Omental fat pad (tissue), 4 donors: Measurements from ENCODE around the gene PSME4. TPM values are rescaled to one million over a fixed set of nuclear protein-coding genes. Genes with fewer than 3 reads are reported as not detected.

ENCODE experiments used
- ATAC-seq: fragments of 150-250 bp; one replicate; pipeline ENCODE4 v1.9.1; 2016; ENCODE audit warnings: mild to moderate bottlenecking, moderate library complexity; ENCODE audit not compliant: low FRiP score
- DNase-seq: peaks from one replicate; pipeline ENCODE4 v3.0.0-alpha.2; 2019; ENCODE audit warnings: low spot score
- total RNA-seq, 4 donors: library from RNA; depleted of rRNA; stranded (reverse); fragments of >200 nt; gene quantifications; one replicate each; pipeline ENCODE4 v1.1.0, GENCODE V29; 2016
- TF ChIP-seq, protein P1 (sequence below), 3 donors: fragments of 450-650 bp; IDR thresholded peaks; one replicate each; pipeline ENCODE4 v1.5.1; 2016 to 2017; ENCODE audit warnings: antibody characterized with exemption in 3 of 3, mild to moderate bottlenecking in 3 of 3, moderate library complexity in 2 of 3

PSME4 gene
- 10 to 100 TPM; 35.8 to 97.9 (median 45.5) TPM for total RNA-seq

DNA sequence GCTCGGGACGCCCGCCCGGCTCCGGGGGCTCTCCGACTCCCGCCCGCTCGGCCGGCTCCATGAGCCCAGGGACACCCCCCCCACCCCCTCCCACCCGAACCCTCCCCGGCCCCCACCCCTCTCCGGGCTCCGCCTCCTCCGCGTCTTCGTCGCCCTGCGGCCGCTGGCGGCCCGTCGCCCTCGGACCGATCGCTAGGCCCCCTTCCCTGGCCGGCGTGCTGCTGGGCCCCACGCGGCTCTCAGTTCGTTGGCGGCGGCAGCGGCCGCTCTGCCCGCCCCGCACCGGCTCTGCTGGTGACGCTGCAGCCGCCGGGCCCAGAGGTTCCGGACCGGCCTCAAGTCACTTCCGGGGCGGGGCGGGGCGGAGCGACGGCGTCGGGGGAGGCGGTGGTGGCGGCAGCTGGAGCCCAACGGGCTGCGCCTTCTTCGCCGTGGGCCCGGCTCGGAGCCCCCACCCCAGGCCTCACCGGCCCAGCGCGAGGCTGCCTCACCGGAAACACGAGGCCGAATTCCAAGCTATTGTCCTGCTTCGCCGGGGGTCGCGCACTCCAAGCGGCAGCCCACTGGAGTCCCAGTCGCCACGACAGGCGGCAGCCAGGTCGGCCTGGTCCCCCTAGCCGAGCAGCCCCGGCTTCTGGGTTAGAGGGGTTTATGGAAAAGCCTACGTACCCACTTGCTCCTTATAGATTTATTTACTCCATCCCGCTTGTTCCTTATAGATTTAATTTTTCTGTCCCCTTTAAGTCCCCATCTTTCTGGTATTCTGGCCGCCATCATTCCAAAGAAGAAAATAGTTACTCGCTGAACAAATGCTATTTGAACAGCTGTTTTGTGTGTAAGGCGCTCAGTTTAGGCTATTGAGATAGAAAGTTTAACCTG, at the start of gene PSME4:
Gene PSME4, minus strand, starts transcription at position 270 of the 879 bp plus-strand sequence. Its CDS starts 209 bp downstream, at position 61.
- ATAC-seq: peak; percentile 95
- TF ChIP-seq, protein P1, sequence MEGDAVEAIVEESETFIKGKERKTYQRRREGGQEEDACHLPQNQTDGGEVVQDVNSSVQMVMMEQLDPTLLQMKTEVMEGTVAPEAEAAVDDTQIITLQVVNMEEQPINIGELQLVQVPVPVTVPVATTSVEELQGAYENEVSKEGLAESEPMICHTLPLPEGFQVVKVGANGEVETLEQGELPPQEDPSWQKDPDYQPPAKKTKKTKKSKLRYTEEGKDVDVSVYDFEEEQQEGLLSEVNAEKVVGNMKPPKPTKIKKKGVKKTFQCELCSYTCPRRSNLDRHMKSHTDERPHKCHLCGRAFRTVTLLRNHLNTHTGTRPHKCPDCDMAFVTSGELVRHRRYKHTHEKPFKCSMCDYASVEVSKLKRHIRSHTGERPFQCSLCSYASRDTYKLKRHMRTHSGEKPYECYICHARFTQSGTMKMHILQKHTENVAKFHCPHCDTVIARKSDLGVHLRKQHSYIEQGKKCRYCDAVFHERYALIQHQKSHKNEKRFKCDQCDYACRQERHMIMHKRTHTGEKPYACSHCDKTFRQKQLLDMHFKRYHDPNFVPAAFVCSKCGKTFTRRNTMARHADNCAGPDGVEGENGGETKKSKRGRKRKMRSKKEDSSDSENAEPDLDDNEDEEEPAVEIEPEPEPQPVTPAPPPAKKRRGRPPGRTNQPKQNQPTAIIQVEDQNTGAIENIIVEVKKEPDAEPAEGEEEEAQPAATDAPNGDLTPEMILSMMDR (IDR thresholded peaks at IDR 0.05): no peak
- peak; percentile 88 for DNase-seq

DNA sequence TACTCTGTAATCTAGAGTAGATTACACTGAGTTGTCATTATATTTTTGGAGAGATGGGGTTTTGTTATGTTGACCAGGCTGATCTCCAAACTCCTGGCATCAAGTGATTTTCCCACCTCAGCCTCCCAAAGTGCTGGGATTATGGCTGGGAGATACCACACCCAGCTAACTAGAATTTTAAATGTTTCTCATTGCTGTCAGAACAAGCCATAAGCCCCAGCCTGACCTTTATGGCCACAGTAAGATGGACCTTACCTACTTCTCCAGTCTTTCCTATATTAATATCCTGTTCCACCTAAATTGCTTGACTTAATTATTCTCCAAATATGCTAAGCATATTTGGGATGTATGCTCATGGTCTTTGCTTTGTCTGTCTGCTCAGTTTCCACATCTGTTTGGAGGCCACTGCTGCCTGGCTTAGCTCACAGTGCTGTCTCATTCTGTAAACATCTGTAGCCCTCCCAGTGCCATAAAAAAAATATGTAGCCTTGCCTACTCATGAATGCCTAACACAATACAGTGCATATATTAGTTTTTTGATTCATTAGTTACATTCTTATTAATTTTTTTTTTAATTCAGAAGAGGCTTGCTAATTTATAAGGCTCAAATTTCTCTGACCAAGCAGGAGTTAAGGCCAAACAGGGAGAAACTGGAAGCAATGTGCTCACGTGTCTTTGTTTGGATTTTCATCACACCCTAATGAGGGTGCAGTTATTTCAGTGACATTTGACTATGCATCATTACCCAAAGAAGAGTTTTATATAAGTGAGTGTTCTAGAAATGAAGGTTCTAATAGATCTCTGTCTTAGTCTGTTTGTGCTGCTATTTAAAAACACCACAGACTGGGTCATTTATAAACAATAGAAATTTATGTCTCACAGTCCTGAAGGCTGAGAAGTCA, 45.3 kb upstream of the PSME4 start:
- no peak for DNase-seq

GRCh38 chr2:54013996-54014395, 43.2 kb upstream of the PSME4 start:
- no peak for ATAC-seq
- TF ChIP-seq, protein P1 (IDR thresholded peaks at IDR 0.05): no peak
- no peak for DNase-seq

More for the DNA sequence above, 45.3 kb upstream of the PSME4 start:
- no peak for ATAC-seq
- TF ChIP-seq, protein P1 (IDR thresholded peaks at IDR 0.05): no peak

GRCh38 chr2:54012538-54013141, 41.8 kb upstream of the PSME4 start:
- ATAC-seq (no peak), DNase-seq (no peak)
- TF ChIP-seq, protein P1 (IDR thresholded peaks at IDR 0.05): no peak

DNA sequence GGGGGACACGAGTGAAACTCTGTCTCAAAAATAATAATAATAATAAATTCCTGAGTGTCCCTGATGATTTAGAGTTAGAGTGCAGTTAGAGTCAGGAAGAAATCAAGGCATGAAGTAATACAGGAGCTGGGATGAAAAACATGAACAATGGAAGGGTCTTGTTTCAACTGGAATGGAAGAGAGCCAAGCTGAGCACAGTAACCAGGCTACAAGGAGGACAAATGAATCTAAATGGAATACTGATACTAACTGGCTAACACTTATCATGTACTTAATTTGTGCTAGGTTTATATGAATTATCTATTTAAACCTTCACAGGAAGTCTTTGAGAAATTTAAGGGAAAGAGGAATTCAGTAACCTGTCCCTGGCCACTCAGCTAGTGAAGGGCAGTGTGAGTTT, 38.8 kb upstream of the PSME4 start:
- no peak for ATAC-seq
- TF ChIP-seq, protein P1 (IDR thresholded peaks at IDR 0.05): no peak

GRCh38 chr2:54008439-54008838, 37.6 kb upstream of the PSME4 start:
- DNase-seq: no peak
- TF ChIP-seq, protein P1 (IDR thresholded peaks at IDR 0.05): no peak
- ATAC-seq: no peak

More for the DNA sequence above, 38.8 kb upstream of the PSME4 start:
- no peak for DNase-seq
